ENCODE data around the gene PCARE.

Gene PCARE

GRCh38 chr2:29063646-29064345, 10.5 kb downstream of the PCARE start:
- in situ Hi-C loops (cut with MboI; ENCODE audit: low sequenced_read_pairs) = no loop called here

GRCh38 chr2:29063056-29063455, 11.3 kb downstream of the PCARE start:
- in situ Hi-C loops (cut with MboI; ENCODE audit: low sequenced_read_pairs) = no loop called here

- in situ Hi-C loops (cut with MboI; ENCODE audit: low sequenced_read_pairs) = no loop called here
Observed at GRCh38 chr2:29062371-29062770, 12.0 kb downstream of the PCARE start.

- in situ Hi-C loops (cut with MboI; ENCODE audit: low sequenced_read_pairs) = no loop called here
Observed at GRCh38 chr2:29061616-29062015, 12.7 kb downstream of the PCARE start.

GRCh38 chr2:29061176-29061575, 13.1 kb downstream of the PCARE start:
- in situ Hi-C loops (cut with MboI; ENCODE audit: low sequenced_read_pairs) = no loop called here

GRCh38 chr2:29060441-29060840, 13.9 kb downstream of the PCARE start:
- in situ Hi-C loops (cut with MboI; ENCODE audit: low sequenced_read_pairs) = no loop called here

GRCh38 chr2:29059624-29060023, 14.7 kb downstream of the PCARE start:
- in situ Hi-C loops (cut with MboI; ENCODE audit: low sequenced_read_pairs) = no loop called here

GRCh38 chr2:29057006-29057405, 17.3 kb downstream of the PCARE start:
- in situ Hi-C loops (cut with MboI; ENCODE audit: low sequenced_read_pairs) = no loop called here

- in situ Hi-C loops (cut with MboI; ENCODE audit: low sequenced_read_pairs) = no loop called here
Observed at GRCh38 chr2:29056452-29056851, 17.9 kb downstream of the PCARE start.

GRCh38 chr2:29055601-29056000, 18.7 kb downstream of the PCARE start:
- in situ Hi-C loops (cut with MboI; ENCODE audit: low sequenced_read_pairs) = no loop called here

- in situ Hi-C loops (cut with MboI; ENCODE audit: low sequenced_read_pairs) = no loop called here
Observed at GRCh38 chr2:29054430-29054829, 19.9 kb downstream of the PCARE start.

- in situ Hi-C loops (cut with MboI; ENCODE audit: low sequenced_read_pairs) = no loop called here
Observed at GRCh38 chr2:29053670-29054400, 20.5 kb downstream of the PCARE start.

GRCh38 chr2:29053223-29053622, 21.1 kb downstream of the PCARE start:
- in situ Hi-C loops (cut with MboI; ENCODE audit: low sequenced_read_pairs) = no loop called here

GRCh38 chr2:29052807-29053206, 21.5 kb downstream of the PCARE start:
- in situ Hi-C loops (cut with MboI; ENCODE audit: low sequenced_read_pairs) = no loop called here

GRCh38 chr2:29051730-29052129, 22.6 kb downstream of the PCARE start:
- in situ Hi-C loops (cut with MboI; ENCODE audit: low sequenced_read_pairs) = no loop called here

- in situ Hi-C loops (cut with MboI; ENCODE audit: low sequenced_read_pairs) = no loop called here
Observed at GRCh38 chr2:29050591-29050990, 23.7 kb downstream of the PCARE start.

GRCh38 chr2:29047083-29047845, 27.1 kb downstream of the PCARE start:
- in situ Hi-C loops (cut with MboI; ENCODE audit: low sequenced_read_pairs) = no loop called here

- in situ Hi-C loops (cut with MboI; ENCODE audit: low sequenced_read_pairs) = no loop called here
Observed at GRCh38 chr2:29046321-29046720, 28.0 kb downstream of the PCARE start.

- in situ Hi-C loops (cut with MboI; ENCODE audit: low sequenced_read_pairs) = no loop called here
Observed at GRCh38 chr2:29044459-29044858, 29.9 kb downstream of the PCARE start.

- in situ Hi-C loops (cut with MboI; ENCODE audit: low sequenced_read_pairs) = no loop called here
Observed at GRCh38 chr2:29042561-29043075, 31.7 kb downstream of the PCARE start.

GRCh38 chr2:29041161-29041660, 33.1 kb downstream of the PCARE start:
- in situ Hi-C loops (cut with MboI; ENCODE audit: low sequenced_read_pairs) = no loop called here
